Lower leg skin (tissue), 4 donors: ENCODE measurements around the gene PTBP1. TPM values are rescaled to one million over a fixed set of nuclear protein-coding genes. Genes with fewer than 3 reads are reported as not detected.

Experiments
- DNase-seq, 2 donors: peaks; one replicate each; pipeline ENCODE4 v3.0.0-alpha.2; 2019; ENCODE audit warnings: low spot score in 2 of 2
- H3K4me3 ChIP-seq: fragments of 200-600 bp; sonication (generic); 2 replicates; pipeline ENCODE4 v1.5.1; 2017; ENCODE audit warnings: mild to moderate bottlenecking, low read depth; ENCODE audit not compliant: poor library complexity, severe bottlenecking
- POLR2A ChIP-seq, 2 donors: fragments of 450-650 bp; IDR thresholded peaks; one replicate each; pipeline ENCODE4 v1.6.1; 2016 to 2017; ENCODE audit warnings: antibody characterized with exemption in 2 of 2, mild to moderate bottlenecking in 1 of 2, moderate library complexity in 1 of 2
- WGBS, 2 donors: methylation state at CpG; one replicate each; pipeline ENCODE4 v1.1.5; 2018; 5-methylcytosine and 5-hydroxymethylcytosine counted together
- intact Hi-C: fragments of 100-400 bp; cut with DNase I; formaldehyde crosslinking; loops from one replicate; pipeline ENCODE4 v1.15.0; 2023; ENCODE audit warnings: low total_unique reads
- total RNA-seq, 4 donors: library from RNA; depleted of rRNA; stranded (reverse); fragments of >200 nt; gene quantifications; one replicate each; pipeline ENCODE4 v1.1.0, GENCODE V29; 2016
- TF ChIP-seq, protein P1 (sequence below), 3 donors: fragments of 450-650 bp; IDR thresholded peaks; one replicate each; pipeline ENCODE4 v1.5.1; 2016; ENCODE audit warnings: antibody characterized with exemption in 3 of 3, mild to moderate bottlenecking in 3 of 3, moderate library complexity in 2 of 3

The PTBP1 gene
- total RNA-seq, 4 donors from 2014 or later: 167 to 237 (median 205) TPM

DNA sequence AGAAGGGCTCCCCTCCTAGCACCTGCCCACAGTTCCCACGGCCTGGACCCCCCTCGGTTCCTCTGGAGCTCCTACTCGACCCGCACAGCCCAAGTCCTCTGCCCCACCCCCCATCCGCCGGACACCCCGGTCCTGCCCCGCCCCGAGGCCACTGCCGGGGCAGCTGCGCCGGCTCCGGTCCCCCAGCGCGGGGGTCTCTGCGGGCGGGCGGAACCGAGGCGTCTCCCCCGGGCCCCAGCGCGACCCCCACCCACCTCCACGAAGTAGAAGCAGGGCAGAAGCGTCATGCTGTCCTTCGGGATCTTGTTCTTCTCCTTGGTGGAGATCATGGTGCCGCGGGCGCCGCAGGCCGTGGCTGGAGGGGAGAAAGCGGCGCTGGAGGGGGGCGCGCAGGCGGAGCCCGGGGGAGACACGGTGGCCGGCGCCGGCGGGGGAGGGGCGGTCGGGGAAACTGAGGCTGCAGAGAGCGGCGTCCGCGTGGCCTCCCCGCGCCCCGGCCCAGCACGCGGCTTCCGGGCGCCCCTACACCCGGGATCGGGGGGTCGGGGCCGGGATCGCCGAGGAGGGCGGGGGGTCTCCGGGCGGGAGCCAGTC lies 24.1 kb downstream of the PTBP1 start:
- WGBS, 2 donors: 5 to 8% methylated on average over 4 to 28 of the region's 64 CpGs
- DNase-seq: no peak
- intact Hi-C loops: no loop called here
- no peak for TF ChIP-seq POLR2A (IDR thresholded peaks at IDR 0.05)
- TF ChIP-seq, protein P1, sequence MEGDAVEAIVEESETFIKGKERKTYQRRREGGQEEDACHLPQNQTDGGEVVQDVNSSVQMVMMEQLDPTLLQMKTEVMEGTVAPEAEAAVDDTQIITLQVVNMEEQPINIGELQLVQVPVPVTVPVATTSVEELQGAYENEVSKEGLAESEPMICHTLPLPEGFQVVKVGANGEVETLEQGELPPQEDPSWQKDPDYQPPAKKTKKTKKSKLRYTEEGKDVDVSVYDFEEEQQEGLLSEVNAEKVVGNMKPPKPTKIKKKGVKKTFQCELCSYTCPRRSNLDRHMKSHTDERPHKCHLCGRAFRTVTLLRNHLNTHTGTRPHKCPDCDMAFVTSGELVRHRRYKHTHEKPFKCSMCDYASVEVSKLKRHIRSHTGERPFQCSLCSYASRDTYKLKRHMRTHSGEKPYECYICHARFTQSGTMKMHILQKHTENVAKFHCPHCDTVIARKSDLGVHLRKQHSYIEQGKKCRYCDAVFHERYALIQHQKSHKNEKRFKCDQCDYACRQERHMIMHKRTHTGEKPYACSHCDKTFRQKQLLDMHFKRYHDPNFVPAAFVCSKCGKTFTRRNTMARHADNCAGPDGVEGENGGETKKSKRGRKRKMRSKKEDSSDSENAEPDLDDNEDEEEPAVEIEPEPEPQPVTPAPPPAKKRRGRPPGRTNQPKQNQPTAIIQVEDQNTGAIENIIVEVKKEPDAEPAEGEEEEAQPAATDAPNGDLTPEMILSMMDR (IDR thresholded peaks at IDR 0.05): no peak
- H3K4me3 ChIP-seq: peak overlapping the region; percentile 21

DNA sequence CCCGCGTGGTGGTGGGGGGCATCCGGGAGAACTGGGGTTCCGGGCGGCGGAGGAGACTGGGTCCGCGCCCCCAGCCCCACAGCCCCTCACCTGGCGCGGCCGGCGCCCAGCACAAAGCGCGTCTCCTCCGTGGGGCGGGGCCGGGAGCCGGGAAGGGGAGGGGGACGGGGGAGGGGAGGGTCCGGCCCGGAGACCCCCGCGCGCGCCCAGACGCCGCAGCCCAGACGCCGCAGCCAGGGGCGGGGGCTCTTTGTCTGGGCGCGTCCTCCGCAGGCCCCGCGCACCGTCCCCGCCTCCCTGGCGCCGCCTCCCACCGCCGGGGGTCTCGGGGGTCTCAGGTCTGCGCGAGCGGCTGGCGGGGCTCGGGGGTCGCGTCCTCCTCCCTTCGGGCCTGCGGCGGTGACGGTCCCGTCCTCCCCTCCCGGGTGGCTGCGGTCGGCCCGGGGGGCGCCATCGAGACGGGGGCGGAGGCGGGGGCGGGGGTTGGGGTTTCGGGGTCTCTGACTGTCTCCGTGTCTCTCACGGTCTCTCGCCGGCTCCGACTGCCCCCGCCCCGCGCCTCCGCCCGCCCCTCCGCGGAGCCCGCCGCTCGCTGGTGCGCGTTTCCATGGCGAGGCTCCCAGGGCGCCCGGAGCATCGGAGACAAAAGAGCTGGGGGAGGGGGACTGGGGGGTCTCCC lies 24.7 kb downstream of the PTBP1 start, which contains the start of gene PLPPR3:
PLPPR3 (minus strand) TSS at position 131 of the 679 bp plus-strand sequence. CDS start 396 bp downstream, outside the sequence.
- H3K4me3 ChIP-seq: peak within 1 kb of the TSS; percentile 21
- intact Hi-C loops: no loop called here
- TF ChIP-seq POLR2A (IDR thresholded peaks at IDR 0.05): no peak
- TF ChIP-seq, protein P1 (IDR thresholded peaks at IDR 0.05): no peak
- 4% methylated on average over 13 to 19 of the region's 86 CpGs for WGBS, 2 donors
- no peak for DNase-seq

DNA sequence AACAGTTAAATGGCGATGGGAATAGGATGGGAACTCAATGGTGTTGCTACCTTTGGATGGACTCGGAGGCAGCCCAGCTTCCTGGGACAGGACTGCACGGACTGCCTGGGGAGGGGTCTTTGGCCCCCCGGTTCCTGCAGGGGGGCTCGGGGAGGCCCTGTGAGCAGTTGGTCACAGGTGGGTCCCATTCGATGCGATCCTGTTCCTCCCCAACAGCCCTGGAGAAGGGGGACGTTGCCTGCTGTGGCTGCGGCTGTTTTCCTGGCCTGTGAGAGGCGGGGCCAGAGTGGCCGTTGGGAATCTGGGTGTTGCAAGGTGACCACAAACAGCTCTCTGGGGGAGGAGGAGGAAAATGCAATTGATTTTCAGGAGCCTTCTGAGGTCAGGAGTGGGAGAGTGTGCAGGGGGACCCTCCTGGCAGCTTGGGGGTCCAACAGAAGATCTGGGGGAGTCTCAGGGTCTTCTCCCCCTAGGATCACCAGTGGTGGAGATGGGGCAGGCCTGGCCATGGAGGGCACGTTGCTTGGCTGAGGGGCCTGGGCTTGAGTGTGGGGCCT lies 26.4 kb downstream of the PTBP1 start:
- no peak for DNase-seq
- H3K4me3 ChIP-seq: no peak overlapping the region
- TF ChIP-seq, protein P1 (IDR thresholded peaks at IDR 0.05): no peak
- TF ChIP-seq POLR2A (IDR thresholded peaks at IDR 0.05): no peak
- 67 to 72% methylated on average over 12 of the region's 12 CpGs for WGBS, 2 donors
- intact Hi-C loops: no loop called here

DNA sequence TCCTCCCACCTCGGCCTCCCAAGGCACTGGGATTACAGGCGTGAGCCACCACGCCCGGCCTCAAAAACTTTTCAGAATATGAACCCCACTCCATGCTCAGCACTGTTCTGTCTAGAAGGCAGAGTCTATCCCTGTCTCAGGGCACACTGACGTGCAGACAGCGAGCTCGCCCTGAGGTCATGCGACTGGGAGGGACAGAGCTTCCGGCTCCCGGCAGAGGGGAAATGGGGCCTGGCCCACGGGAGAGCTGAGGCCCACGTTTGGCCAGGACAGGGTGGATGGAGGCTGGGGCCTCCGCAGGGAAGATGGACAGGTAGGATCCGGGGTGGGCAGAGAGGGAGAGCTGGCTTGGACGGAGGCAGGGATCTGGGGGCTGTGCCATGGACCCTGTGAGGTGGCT lies 27.6 kb downstream of the PTBP1 start:
- WGBS, 2 donors: 71 to 76% methylated on average over 15 of the region's 15 CpGs
- no peak for TF ChIP-seq POLR2A (IDR thresholded peaks at IDR 0.05)
- TF ChIP-seq, protein P1 (IDR thresholded peaks at IDR 0.05): no peak
- no peak for DNase-seq
- intact Hi-C loops: no loop called here
- no peak overlapping the region for H3K4me3 ChIP-seq

DNA sequence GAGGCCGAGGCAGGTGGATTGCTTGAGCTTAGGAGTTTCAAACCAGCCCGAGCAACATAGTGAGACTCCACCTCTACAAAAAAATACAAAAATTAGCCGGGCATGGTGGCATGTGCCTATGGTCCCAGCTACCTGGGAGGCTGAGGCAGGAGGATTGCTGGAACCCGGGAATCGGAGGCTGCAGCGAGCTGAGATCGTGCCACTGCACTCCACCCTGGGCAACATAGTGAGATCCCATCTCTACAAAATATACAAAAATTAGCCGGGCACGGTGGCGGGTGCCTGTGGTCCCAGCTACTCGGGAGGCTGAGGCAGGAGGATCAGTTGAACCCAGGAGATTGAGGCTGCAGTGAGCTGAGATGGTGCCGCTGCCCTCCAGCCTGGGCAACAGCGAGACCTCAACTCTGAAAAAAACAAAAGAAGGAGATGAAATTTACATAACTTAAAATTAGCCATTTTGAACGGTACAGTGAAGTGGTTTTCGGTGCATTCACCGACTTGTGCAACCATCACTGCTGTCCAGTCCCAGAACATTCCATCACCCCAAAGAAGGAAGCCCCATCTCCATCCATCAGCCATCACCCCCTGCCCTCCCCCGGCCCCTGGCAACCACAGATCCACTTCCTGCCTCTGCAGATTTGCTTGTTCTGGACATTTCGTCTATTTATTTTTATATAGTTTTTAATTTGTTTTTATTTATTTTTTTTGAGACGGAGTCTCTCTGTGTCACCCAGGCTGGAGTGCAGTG lies 28.8 kb downstream of the PTBP1 start:
- H3K4me3 ChIP-seq: no peak overlapping the region
- DNase-seq: no peak
- intact Hi-C loops: no loop called here
- 81 to 84% methylated on average over 19 of the region's 19 CpGs for WGBS, 2 donors
- TF ChIP-seq, protein P1 (IDR thresholded peaks at IDR 0.05): no peak
- no peak for TF ChIP-seq POLR2A (IDR thresholded peaks at IDR 0.05)
